Measurements from ENCODE around the gene MAPKAP1.

Gene MAPKAP1

DNA sequence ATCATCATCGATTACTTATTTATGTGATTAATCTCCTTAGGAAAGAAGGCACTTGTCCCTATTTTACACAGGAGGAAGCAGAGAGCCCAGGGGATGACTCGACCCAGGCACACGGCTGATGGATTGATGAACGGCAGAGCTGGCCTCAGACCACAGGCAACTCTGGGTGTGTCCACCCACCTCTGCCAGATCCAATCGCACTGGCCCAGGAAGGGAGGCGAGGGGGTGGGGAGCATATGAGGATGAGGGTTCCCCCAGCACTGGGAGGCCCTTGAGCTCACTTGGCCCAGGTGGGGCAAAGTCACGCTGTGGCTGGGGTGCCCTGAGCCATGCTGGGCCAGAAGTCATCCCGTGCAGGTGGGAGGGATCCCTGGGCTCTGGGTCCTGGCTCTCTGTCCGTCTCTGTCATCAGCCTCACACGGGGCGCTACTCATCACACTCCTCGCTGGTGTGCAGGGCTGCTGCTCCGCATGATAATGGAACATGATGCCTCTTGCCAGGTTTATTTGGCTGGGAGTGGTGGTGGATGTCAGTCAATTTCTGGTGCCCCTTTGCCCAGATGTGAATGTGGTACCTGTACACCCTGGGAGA lies 285.3 kb downstream of the MAPKAP1 start:
- TF ChIP-seq, protein P1, sequence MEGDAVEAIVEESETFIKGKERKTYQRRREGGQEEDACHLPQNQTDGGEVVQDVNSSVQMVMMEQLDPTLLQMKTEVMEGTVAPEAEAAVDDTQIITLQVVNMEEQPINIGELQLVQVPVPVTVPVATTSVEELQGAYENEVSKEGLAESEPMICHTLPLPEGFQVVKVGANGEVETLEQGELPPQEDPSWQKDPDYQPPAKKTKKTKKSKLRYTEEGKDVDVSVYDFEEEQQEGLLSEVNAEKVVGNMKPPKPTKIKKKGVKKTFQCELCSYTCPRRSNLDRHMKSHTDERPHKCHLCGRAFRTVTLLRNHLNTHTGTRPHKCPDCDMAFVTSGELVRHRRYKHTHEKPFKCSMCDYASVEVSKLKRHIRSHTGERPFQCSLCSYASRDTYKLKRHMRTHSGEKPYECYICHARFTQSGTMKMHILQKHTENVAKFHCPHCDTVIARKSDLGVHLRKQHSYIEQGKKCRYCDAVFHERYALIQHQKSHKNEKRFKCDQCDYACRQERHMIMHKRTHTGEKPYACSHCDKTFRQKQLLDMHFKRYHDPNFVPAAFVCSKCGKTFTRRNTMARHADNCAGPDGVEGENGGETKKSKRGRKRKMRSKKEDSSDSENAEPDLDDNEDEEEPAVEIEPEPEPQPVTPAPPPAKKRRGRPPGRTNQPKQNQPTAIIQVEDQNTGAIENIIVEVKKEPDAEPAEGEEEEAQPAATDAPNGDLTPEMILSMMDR (conservative IDR thresholded peaks at IDR 0.05) = no peak
- no peak for TF ChIP-seq ZFX (IDR thresholded peaks at IDR 0.05)
- H3K27ac ChIP-seq = no peak overlapping the region

- H3K27ac ChIP-seq = no peak overlapping the region
- TF ChIP-seq, protein P1 (conservative IDR thresholded peaks at IDR 0.05) = no peak
- TF ChIP-seq ZFX (IDR thresholded peaks at IDR 0.05) = no peak
Measured at GRCh38 chr9:125421166-125421565, 285.8 kb downstream of the MAPKAP1 start.

DNA sequence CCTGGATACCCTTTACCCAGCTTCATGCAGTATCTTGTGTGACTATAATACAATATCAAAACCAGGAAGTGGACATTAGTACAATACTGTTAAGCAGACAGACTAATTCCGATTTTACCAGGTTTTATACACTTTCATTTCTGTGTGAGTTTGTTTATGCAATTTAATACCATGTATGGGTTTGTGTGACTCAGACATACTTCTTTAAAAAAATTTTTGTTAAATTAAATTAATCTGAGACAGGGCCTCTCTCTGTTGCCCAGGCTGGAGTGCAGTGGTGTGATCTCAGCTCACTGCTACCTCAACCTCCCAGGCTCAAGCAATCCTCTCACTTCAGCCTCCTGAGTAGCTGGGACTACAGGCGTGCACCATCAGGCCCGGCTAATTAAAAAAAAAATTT lies 288.6 kb downstream of the MAPKAP1 start:
- TF ChIP-seq, protein P1 (conservative IDR thresholded peaks at IDR 0.05) = no peak
- TF ChIP-seq ZFX (IDR thresholded peaks at IDR 0.05) = no peak
- no peak overlapping the region for H3K27ac ChIP-seq

DNA sequence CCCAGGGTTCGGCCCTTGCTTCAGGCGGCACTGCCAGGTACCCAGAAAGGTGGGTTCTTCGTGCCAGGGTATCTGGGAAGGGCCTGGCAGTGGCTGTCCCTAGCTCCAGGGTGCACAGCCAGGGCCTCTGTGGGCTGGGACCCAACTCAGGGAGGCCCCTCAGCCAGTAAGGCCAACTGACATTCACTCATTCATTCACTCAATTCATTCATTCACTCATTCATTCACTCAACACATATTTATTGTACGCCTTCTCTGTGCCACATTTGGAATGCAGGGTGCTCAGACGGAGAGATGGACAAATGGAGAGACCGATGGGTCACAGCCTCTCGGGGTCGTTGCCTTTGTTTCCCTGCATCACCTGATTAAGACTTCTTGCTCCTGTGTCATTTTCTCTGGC lies 290.5 kb downstream of the MAPKAP1 start:
- H3K27ac ChIP-seq = no peak overlapping the region
- TF ChIP-seq, protein P1 (conservative IDR thresholded peaks at IDR 0.05) = no peak
- TF ChIP-seq ZFX (IDR thresholded peaks at IDR 0.05) = no peak

GRCh38 chr9:125415583-125416460 lies 291.2 kb downstream of the MAPKAP1 start:
- TF ChIP-seq, protein P1 (conservative IDR thresholded peaks at IDR 0.05) = no peak
- TF ChIP-seq ZFX (IDR thresholded peaks at IDR 0.05) = no peak
- H3K27ac ChIP-seq = no peak overlapping the region

DNA sequence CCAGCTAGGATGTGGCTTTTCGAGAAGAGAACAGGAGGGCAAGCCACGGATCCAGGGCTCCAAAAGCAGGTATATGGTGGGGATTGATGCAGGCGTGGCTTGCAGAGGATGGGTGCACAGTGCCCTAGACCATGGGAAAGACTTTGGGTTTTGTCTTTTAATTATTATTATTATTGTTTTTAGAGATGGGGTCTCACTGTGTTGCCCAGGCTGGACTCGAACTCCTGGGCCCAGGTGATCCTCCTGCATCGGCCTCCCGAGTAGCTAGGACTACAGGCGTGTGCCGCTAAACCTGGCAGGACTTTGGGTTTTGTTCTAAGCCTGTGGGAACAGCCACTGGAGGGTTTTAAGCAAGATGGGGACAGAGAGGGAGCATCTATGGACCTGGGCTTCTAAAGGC lies 293.4 kb downstream of the MAPKAP1 start:
- TF ChIP-seq, protein P1 (conservative IDR thresholded peaks at IDR 0.05) = no peak
- no peak for TF ChIP-seq ZFX (IDR thresholded peaks at IDR 0.05)

DNA sequence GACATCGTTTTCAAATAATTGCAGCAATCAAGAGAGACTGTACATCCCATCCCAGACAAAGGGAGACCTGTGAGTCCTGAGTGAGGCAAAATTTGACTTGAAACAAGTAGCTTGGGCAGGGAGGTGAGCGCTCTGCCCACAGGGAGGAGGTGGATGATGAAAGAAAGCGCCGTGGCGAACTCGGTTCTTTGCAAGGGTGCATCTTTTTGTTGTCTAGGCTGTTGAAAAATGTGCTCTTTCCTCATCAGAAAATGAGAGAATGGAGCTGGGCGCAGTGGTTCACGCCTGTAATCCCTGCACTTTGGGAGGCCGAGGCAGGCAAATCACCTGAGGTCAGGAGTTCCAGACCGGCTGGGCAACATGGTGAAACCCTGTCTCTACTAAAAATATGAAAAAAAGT lies 294.8 kb downstream of the MAPKAP1 start:
- no peak overlapping the region for H3K27ac ChIP-seq
- TF ChIP-seq, protein P1 (conservative IDR thresholded peaks at IDR 0.05) = no peak
- TF ChIP-seq ZFX (IDR thresholded peaks at IDR 0.05) = no peak

More for the DNA sequence above, 293.4 kb downstream of the MAPKAP1 start:
- no peak overlapping the region for H3K27ac ChIP-seq

Data from C4-2B (cell line).